ENCODE measurements around the gene SNAI3.

SNAI3 gene

DNA sequence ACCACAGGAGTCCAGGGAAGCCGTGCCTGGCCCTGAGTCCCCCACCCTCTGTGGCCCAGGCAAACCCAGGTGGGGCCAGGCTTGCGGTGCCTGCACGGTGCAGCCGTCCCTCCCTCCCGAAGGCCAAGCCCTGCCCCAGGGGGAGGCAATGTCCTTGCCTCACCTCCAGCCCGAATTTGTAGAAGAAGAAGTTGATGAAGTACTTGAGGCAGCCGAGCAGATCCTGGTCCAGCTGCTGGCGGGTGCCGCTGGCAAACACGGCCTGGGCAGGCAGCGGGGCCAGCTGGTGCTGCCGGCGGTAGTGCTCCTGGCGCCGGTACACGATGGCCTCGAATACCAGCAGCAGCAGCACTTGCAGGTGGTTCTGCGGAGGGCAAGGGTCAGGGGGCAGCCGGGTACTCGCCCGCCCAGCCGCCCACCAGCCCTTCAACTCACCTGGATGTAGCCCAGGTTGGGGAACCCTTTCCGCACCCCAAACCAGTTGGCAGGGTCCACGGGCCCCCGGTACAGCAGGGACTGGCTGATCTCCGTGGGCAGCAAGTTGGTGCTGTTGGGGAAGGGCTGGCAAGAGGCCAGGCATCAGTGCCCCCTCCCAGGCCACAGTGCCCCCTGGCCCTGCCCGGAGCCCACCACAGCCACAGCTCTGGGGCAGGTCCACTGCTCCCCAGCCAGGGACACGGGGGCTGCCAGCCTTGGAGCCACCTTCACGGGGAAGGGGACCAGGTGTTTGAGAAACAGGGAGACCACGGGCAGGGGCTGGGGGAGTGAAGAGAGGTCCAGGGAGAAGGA, 46.1 kb upstream of the SNAI3 start:
- no peak for TF ChIP-seq ZFX (IDR thresholded peaks at IDR 0.05; ENCODE audit: borderline replicate concordance)
- TF ChIP-seq, protein P1, sequence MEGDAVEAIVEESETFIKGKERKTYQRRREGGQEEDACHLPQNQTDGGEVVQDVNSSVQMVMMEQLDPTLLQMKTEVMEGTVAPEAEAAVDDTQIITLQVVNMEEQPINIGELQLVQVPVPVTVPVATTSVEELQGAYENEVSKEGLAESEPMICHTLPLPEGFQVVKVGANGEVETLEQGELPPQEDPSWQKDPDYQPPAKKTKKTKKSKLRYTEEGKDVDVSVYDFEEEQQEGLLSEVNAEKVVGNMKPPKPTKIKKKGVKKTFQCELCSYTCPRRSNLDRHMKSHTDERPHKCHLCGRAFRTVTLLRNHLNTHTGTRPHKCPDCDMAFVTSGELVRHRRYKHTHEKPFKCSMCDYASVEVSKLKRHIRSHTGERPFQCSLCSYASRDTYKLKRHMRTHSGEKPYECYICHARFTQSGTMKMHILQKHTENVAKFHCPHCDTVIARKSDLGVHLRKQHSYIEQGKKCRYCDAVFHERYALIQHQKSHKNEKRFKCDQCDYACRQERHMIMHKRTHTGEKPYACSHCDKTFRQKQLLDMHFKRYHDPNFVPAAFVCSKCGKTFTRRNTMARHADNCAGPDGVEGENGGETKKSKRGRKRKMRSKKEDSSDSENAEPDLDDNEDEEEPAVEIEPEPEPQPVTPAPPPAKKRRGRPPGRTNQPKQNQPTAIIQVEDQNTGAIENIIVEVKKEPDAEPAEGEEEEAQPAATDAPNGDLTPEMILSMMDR (IDR thresholded peaks at IDR 0.05) = no peak
- H3K27ac ChIP-seq = peak overlapping the region; percentile 23; the same call in 1 of the 2 replicates

DNA sequence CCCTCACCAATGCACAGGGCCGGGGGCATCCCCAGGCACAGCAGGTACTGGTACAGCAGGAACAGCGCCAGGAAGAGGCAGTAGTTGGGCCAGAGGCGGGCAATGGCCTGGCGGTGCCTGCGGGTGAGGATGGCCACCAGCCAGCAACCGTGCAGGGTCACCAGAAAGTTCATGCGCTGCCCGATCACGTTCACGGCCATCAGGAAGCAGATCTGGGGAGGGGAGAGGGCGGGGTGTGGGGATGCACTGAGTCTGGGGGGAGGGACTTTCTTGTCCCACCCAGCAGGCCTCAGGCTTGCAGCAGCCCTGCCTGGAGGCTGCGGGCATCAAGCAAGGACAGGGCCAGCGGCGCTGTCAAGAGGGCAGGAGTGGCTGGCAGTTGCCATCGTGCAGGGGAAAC, 45.4 kb upstream of the SNAI3 start:
- TF ChIP-seq, protein P1 (IDR thresholded peaks at IDR 0.05) = no peak
- no peak for TF ChIP-seq ZFX (IDR thresholded peaks at IDR 0.05; ENCODE audit: borderline replicate concordance)
- 0 out of 2 replicates have a peak overlapping the region, but pooled peaks have one; percentile 23 for H3K27ac ChIP-seq

DNA sequence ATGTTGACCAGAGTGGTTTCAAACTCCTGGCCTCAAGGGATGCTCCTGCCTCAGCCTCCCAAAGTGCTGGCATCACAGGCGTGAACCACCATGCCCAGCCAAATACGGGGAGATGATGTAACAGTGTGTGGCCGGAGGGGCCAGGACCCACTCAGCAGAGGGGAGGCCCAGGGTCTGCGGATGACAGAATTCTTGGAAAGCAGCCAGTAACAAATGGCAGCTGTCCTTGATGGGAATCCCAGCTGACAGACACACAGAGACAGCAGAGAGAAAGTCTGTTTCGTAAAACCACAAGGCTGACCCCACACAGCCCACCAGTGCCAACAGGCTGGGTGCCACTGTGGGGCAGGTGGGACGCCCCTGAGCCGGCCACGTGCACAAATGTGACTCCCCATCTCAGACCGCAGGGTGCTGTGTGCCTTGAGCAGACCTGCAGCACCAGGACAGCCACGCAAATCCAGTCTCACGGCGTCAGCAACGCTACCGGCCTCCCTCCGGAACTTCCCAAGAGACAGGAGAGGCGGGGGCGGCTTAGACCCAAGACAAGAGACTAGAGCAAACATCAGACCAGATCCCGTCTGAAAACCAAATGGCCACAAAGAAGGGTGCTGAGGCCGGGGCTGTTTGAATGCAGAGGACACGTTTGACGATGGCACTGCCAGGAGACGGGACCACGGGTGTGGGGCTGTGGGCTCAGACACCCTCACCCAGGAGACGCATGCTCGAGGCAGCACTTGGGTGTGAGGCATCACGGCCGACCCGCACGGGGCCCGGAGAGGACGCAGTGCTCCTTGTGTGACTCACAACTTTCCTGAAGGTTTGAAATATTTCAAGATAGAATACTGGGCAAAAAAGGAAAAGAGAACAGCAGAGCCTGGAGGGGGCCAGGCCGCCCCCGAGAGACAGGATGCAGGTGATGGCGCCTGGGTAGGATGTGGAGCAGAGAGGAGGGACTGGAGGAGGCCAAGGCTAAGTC, 44.6 kb upstream of the SNAI3 start:
- TF ChIP-seq, protein P1 (IDR thresholded peaks at IDR 0.05) = no peak
- TF ChIP-seq ZFX (IDR thresholded peaks at IDR 0.05; ENCODE audit: borderline replicate concordance) = no peak
- no peak overlapping the region for H3K27ac ChIP-seq

DNA sequence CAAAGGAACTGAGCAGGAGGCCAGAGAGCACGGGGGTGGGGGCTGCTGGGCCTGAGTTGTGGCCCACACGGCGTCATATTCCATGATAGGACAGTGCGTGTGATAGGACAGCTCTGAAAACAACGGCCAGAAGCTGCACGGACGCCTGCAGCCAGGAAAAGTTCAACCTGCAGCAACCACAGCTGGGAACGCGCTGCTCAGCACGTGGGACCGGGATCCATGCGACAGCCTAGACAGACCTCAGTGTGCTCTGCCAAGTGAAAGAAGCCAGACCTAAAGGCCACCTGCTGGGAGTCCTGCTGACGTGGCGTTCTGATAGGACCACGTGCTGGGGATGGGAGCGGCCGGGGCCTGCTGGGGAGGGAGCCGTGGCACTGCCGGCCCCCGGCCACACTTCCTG, 41.6 kb upstream of the SNAI3 start:
- H3K27ac ChIP-seq = peak overlapping the region; percentile 47
- TF ChIP-seq, protein P1 (IDR thresholded peaks at IDR 0.05) = no peak
- no peak for TF ChIP-seq ZFX (IDR thresholded peaks at IDR 0.05; ENCODE audit: borderline replicate concordance)

DNA sequence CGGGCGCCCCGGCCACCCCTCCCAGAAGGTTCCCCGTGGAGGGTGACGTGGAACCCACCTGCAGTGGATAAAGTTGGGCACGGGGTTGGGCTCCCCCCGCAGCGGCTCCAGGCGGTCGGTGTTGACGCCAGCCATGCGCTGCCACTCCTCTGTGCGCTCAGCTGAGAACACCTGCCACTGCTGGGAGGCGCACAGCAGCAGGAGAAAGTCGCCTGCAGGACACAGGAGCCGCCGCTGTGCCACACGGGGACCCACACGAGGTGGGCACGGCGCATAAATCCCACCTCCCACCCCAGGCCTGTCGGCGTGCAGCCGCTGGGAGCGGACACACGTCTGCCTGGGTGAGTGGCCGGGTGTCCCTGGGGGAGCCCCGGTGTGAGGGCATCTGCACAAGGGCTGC, 40.7 kb upstream of the SNAI3 start:
- H3K27ac ChIP-seq = peak overlapping the region; percentile 47; the same call in 1 of the 2 replicates
- no peak for TF ChIP-seq ZFX (IDR thresholded peaks at IDR 0.05; ENCODE audit: borderline replicate concordance)
- TF ChIP-seq, protein P1 (IDR thresholded peaks at IDR 0.05) = no peak

DNA sequence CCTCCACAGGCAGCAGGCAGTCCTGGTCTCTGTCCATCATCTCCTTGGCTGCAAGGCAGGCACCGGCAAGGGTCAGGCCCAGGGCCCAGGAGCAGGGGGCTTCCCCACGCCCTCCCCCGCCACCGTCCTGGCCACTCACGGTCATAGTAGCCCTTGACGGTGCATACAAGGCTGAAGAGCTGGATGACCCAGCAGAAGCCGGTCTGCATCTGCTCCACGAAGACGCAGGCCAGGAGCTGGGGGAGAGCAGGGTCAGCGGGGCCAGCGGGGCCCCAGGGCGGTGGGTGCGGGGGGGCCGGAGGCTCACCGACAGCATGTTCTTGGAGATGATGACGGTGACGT, 40.1 kb upstream of the SNAI3 start:
- TF ChIP-seq ZFX (IDR thresholded peaks at IDR 0.05; ENCODE audit: borderline replicate concordance) = no peak
- TF ChIP-seq, protein P1 (IDR thresholded peaks at IDR 0.05) = no peak
- no peak overlapping the region for H3K27ac ChIP-seq

Data from 22Rv1 (cell line).